GM18858 (cell line): ENCODE data around the gene SEMA4G.

Experiments used
- ATAC-seq: cut with Tn5 transposase; IDR thresholded peaks from one replicate; pipeline ENCODE4 v1.9.1; 2021; ENCODE audit not compliant: unreplicated experiment

The SEMA4G gene

DNA sequence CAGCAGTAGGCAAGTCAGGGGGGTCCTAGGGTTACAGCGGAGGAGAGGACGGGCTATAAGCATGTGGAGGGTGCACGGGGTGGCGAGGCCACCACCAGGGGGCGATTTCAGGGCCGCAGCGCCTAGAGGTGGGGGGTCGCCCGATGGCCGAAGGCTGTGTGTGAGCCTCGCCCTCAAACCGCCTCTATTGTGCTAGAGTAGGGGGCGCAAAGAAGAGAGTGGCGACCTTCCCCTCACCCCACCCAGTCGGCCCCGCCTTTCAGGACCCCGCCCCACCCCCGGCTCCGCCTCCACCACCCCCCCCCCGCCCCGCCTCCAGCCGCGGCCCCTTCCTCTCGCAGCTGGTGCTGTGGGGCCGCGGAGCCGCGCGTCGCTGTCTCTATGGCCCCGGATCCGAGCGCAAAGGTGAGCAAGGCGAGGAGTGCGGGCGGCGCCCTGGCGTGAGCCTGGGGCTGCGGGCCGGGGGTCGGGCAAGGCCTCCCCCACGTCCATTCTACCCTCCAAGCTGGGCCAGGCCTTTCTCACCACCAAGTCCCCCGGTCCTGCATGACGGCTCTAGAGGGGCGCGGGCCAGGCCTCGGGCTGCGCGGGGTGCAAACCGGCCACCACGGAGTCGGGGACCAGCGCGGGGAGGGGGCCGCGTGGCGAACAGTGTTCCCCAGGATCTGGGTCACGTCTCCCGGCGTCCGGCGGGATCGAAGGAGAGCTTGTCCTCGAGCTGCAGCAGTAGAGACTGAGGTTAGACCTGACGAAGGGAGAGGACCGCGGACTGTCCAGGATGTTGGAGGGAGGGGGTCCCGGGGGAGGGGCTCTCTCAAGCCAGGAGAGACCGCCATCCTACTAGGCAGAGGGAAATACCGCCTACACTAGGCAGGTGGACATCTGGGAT, at the start of gene SEMA4G:
Gene SEMA4G, plus strand, starts transcription at position 318 of the 889 bp plus-strand sequence. CDS start 3,409 bp downstream, outside the sequence.
- ATAC-seq = no peak

GRCh38 chr10:100923580-100923979, 45.7 kb upstream of the SEMA4G start:
- no peak for ATAC-seq

GRCh38 chr10:100927266-100927665, 42.0 kb upstream of the SEMA4G start:
- ATAC-seq = no peak

DNA sequence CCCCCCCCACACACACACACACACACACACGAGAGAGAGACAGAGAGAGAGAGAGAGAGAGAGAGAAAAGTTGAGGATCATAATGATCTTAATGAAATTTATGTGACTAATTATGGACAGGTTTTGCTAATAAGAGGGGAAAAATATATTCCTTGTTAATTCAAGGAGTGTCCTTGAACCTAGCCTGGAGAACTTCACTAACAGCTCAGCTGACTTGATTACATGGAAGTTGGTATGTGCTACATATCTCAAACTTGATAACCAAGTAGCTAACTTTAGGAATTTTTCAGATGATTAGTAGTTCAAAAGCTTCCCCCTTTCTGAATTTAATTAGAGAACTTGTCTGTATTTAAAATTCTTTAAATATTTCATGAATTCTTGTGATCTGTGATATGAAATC, 41.3 kb upstream of the SEMA4G start:
- no peak for ATAC-seq

GRCh38 chr10:100930368-100930767, 38.9 kb upstream of the SEMA4G start:
- ATAC-seq = no peak

- ATAC-seq = no peak
These were observed 35.1 kb upstream of the SEMA4G start for GRCh38 chr10:100934084-100934659.

- ATAC-seq = no peak
These were observed 29.4 kb upstream of the SEMA4G start for GRCh38 chr10:100939763-100940344.

GRCh38 chr10:100942229-100942628, 27.1 kb upstream of the SEMA4G start:
- no peak for ATAC-seq

GRCh38 chr10:100943508-100943907, 25.8 kb upstream of the SEMA4G start:
- no peak for ATAC-seq

GRCh38 chr10:100945754-100946153, 23.6 kb upstream of the SEMA4G start:
- no peak for ATAC-seq

GRCh38 chr10:100948916-100949315, 20.4 kb upstream of the SEMA4G start:
- no peak for ATAC-seq

GRCh38 chr10:100960251-100960650, 9.1 kb upstream of the SEMA4G start:
- ATAC-seq = no peak

DNA sequence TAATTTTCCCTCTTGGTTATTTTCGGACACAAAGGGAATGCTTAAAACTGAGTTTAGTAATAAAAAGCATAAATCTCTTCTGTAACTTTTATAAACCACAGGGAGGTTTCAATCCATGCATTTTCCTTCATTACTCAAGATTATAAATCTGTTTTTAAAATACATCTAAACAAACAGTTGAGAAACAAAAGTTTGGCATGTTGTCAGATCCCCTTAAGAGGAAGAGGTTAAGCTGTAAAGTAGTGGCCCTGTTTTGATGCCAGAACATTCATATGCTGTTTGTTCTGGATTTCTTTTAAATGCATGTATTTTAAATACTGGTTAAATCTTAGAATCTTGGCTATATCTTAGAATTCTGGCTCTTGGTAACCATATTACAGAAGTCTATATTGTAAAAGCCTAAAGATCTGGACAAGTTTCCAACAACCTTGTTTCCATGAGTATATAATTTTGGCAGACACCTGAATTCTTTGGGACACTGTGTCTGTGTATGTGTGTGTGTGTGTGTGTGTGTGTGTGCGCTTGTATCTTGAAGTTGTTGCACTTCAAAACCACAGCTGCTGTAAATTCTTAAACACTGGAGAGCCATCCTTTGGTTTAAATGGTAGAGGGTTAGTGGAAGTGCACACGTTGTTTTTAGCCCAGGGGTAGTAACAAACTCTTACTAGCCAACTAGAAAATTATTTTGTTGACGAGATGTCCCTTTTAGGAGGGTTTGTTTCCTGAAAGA, 6.8 kb upstream of the SEMA4G start:
- no peak for ATAC-seq

DNA sequence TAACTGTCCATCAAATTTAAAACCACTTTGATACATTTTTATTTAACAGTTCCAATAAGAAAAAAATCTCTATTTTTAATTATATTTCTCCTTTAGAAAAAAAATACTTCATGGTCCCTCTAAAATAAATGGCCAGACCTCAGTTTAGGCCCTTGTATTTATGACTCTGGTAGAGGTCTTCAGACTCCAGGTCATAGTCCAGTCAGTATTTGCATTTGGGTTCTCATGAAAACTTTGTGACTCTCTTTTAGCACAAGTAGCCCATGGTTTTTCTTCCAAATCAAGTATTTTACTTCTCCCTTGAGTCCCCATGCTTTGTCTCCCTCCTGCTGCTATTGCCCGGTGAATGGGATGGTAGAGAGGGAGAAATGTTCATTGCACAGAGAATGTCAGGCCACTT, 5.5 kb upstream of the SEMA4G start:
- no peak for ATAC-seq

DNA sequence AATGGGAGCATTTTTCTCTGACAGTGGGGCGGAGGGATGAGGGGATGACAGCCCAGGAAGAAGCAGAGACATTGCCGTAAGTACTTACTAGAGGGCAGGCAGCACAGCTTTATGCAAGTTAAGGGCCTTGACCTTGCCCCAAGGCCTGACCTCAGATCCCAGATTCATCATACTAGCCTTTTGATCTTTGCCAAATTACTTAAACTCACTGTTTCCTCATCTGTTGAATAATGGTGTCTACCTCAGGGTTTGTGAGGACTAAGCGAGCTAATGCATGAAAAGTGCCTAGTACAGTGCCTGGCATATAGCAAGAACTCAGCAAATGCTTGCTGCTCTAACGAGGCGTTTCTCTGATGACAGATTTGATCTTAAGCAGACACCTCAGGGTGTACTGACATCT, 3.5 kb upstream of the SEMA4G start:
- no peak for ATAC-seq

DNA sequence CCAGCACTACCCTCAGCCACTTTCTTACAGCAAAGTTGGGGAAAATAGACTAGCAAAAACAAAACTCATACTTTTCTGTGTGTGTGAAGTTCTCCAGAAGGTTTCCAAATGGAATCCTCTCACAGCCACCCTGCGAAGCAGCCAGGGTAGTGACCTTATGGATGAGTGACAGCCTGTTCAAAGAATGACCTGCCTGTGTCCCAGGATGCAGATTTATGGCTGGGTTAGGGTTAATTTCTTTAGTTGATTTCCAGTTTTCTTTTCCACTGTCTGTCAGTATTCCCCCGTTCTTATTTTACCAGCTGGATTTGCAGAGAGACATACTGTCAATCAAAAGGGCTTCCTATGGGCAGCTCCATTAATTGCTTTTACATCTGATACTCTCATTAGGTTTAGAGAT, 2.4 kb upstream of the SEMA4G start:
- ATAC-seq = no peak

- no peak for ATAC-seq
These were observed 2.0 kb upstream of the SEMA4G start for GRCh38 chr10:100967332-100967731.

- ATAC-seq = no peak
These were observed 1.1 kb upstream of the SEMA4G start for GRCh38 chr10:100968062-100968736.

DNA sequence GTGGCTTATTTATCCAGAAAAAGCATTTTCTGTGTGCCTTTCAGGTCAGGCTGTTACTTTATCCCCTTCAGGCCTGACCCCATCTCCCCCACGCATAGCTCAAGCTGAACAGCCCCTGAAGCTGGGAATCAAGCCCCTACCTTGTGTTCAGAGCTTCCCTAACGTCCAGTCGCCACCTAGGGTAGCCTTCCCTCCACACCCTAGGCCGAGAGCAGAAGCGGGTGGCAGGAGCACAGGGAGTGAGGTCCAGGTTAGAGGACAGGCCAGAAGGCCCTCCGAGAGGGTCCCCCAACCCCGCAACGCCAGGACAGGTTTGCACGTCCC, 479 bp upstream of the SEMA4G start:
- no peak for ATAC-seq

- ATAC-seq = no peak
These were observed 991 bp downstream of the SEMA4G start for GRCh38 chr10:100970076-100970913.
